Suprapubic skin (tissue), 4 donors: Measurements from ENCODE around the gene LRRC25.

Experiments used
- EP300 ChIP-seq: sonication (generic); formaldehyde crosslinking; IDR thresholded peaks from one replicate; pipeline ENCODE4 v1.6.1; 2017; ENCODE audit warnings: antibody characterized with exemption
- POLR2A ChIP-seq, 2 donors: fragments of 450-650 bp; IDR thresholded peaks; one replicate each; pipeline ENCODE4 v1.6.1; 2017; ENCODE audit warnings: antibody characterized with exemption in 2 of 2, mild to moderate bottlenecking in 2 of 2, moderate library complexity in 2 of 2
- POLR2AphosphoS5 ChIP-seq, 3 donors: sonication (generic); formaldehyde crosslinking; IDR thresholded peaks; one replicate each; pipeline ENCODE4 v1.6.1; 2017; ENCODE audit warnings: antibody characterized with exemption in 3 of 3
- TF ChIP-seq, protein P1 (sequence below), 2 donors: fragments of 200-600 bp in 1 of 2; fragments of 450-650 bp in 1 of 2; sonication (generic) in 1 of 2; IDR thresholded peaks; one replicate each; pipeline ENCODE4 v1.5.1; 2016 to 2019; ENCODE audit warnings: antibody characterized with exemption in 2 of 2, mild to moderate bottlenecking in 1 of 2, moderate library complexity in 1 of 2

DNA sequence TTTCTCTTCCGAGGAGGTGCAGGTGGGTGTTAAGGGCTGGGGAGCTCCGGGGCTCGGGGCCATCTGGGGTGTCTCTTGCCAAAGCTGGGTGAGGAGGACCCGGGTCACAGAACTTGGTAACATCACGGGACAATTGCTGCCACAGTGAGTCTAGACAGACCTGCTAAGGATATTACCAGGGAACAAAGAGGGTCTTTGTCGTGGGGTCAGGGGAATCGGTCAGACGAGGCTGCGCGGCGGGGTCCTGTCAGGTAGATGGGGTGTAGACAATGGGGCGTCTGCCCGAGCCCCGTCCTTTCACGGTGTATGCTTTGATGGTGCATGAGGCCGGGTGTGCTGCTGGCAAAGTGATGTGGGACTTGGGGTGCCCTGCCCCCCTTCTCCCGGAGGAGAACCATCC is 49.3 kb downstream of the LRRC25 start:
- TF ChIP-seq, protein P1, sequence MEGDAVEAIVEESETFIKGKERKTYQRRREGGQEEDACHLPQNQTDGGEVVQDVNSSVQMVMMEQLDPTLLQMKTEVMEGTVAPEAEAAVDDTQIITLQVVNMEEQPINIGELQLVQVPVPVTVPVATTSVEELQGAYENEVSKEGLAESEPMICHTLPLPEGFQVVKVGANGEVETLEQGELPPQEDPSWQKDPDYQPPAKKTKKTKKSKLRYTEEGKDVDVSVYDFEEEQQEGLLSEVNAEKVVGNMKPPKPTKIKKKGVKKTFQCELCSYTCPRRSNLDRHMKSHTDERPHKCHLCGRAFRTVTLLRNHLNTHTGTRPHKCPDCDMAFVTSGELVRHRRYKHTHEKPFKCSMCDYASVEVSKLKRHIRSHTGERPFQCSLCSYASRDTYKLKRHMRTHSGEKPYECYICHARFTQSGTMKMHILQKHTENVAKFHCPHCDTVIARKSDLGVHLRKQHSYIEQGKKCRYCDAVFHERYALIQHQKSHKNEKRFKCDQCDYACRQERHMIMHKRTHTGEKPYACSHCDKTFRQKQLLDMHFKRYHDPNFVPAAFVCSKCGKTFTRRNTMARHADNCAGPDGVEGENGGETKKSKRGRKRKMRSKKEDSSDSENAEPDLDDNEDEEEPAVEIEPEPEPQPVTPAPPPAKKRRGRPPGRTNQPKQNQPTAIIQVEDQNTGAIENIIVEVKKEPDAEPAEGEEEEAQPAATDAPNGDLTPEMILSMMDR (IDR thresholded peaks at IDR 0.05), result no peak
- TF ChIP-seq POLR2A (IDR thresholded peaks at IDR 0.05), result no peak
- no peak for TF ChIP-seq EP300
- no peak for TF ChIP-seq POLR2AphosphoS5 (IDR thresholded peaks at IDR 0.05)
